Central memory CD8-positive, alpha-beta T cell (primary cell): ENCODE data around the gene FBXO27.

Source experiments
- ATAC-seq: fragments of 150-1000 bp; cut with Tn5 transposase; replicated peaks from 2 replicates; pipeline ENCODE4 v1.10.0; 2022; ENCODE audit warnings: mild to moderate bottlenecking, moderate FRiP score, moderate number of reproducible peaks; ENCODE audit not compliant: poor library complexity, severe bottlenecking; ENCODE audit errors: extremely low read depth
- DNase-seq, 2 donors: peaks; one replicate each; pipeline ENCODE4 v3.0.0; 2021; ENCODE audit warnings: low spot score in 2 of 2
- H3K27ac Mint-ChIP-seq: one replicate; pipeline ENCODE4 v1.8.0; 2022; ENCODE audit warnings: low read depth, mild to moderate bottlenecking, moderate library complexity, mixed read lengths
- H3K27me3 Mint-ChIP-seq: one replicate; pipeline ENCODE4 v1.8.0; 2022; ENCODE audit warnings: mixed read lengths
- H3K36me3 Mint-ChIP-seq: one replicate; pipeline ENCODE4 v1.8.0; 2022; ENCODE audit warnings: mild to moderate bottlenecking, moderate library complexity, mixed read lengths; ENCODE audit not compliant: insufficient read depth
- H3K4me1 Mint-ChIP-seq: one replicate; pipeline ENCODE4 v1.8.0; 2022; ENCODE audit warnings: mixed read lengths
- H3K4me3 Mint-ChIP-seq: one replicate; pipeline ENCODE4 v1.8.0; 2022; ENCODE audit warnings: mild to moderate bottlenecking, moderate library complexity, mixed read lengths
- H3K9me3 Mint-ChIP-seq: one replicate; pipeline ENCODE4 v1.8.0; 2022; ENCODE audit warnings: mixed read lengths

FBXO27 gene

GRCh38 chr19:39031368-39032062, 834 bp downstream of the FBXO27 start:
- peaks cover 1% of the 10 kb centered on the region for H3K36me3 Mint-ChIP-seq
- no peak overlapping the region for H3K27ac Mint-ChIP-seq

GRCh38 chr19:39030854-39031367, 1.4 kb downstream of the FBXO27 start:
- Mint-ChIP-seq H3K27ac (peak overlapping the region; percentile 38), H3K4me1 (peaks cover 6% of the 10 kb centered on the region), H3K36me3 (peaks cover 1% of the 10 kb centered on the region), H3K4me3 (peak overlapping the region; percentile 75), H3K27me3 (peaks cover 20% of the 10 kb centered on the region), H3K9me3 (no peaks in the 10 kb centered on the region)
- DNase-seq (no peak), ATAC-seq (no peak)

More at GRCh38 chr19:39031368-39032062, 834 bp downstream of the FBXO27 start:
- ATAC-seq (peak; percentile 79), DNase-seq (peak; percentile 21 to 55)
- H3K27me3 Mint-ChIP-seq, result peaks cover 13% of the 10 kb centered on the region
- peaks cover 6% of the 10 kb centered on the region for H3K4me1 Mint-ChIP-seq
- H3K9me3 Mint-ChIP-seq, result no peaks in the 10 kb centered on the region
- peak overlapping the region; percentile 75 for H3K4me3 Mint-ChIP-seq

GRCh38 chr19:39024875-39025641, 7.3 kb downstream of the FBXO27 start:
- DNase-seq, result no peak
- ATAC-seq, result no peak
- Mint-ChIP-seq H3K9me3 (no peaks in the 10 kb centered on the region), H3K36me3 (no peaks in the 10 kb centered on the region), H3K27me3 (peaks cover 31% of the 10 kb centered on the region), H3K4me3 (no peak overlapping the region), H3K4me1 (no peaks in the 10 kb centered on the region), H3K27ac (no peak overlapping the region)

GRCh38 chr19:39021063-39021462, 11.3 kb downstream of the FBXO27 start:
- H3K4me1 Mint-ChIP-seq, result no peaks in the 10 kb centered on the region
- H3K27me3 Mint-ChIP-seq, result peaks cover 26% of the 10 kb centered on the region
- H3K4me3 Mint-ChIP-seq, result no peak overlapping the region
- no peak for ATAC-seq
- no peak for DNase-seq
- no peaks in the 10 kb centered on the region for H3K36me3 Mint-ChIP-seq
- H3K9me3 Mint-ChIP-seq, result no peaks in the 10 kb centered on the region
- H3K27ac Mint-ChIP-seq, result no peak overlapping the region

- ATAC-seq, result no peak
- Mint-ChIP-seq H3K9me3 (no peaks in the 10 kb centered on the region), H3K27me3 (peaks cover 33% of the 10 kb centered on the region), H3K27ac (no peak overlapping the region), H3K36me3 (no peaks in the 10 kb centered on the region), H3K4me3 (no peak overlapping the region), H3K4me1 (no peaks in the 10 kb centered on the region)
- no peak for DNase-seq
Measured at GRCh38 chr19:39017646-39018045, 14.7 kb downstream of the FBXO27 start.

- Mint-ChIP-seq H3K27ac (no peak overlapping the region), H3K4me3 (no peak overlapping the region), H3K4me1 (no peaks in the 10 kb centered on the region), H3K27me3 (peaks cover 33% of the 10 kb centered on the region), H3K36me3 (no peaks in the 10 kb centered on the region), H3K9me3 (no peaks in the 10 kb centered on the region)
- no peak for ATAC-seq
- DNase-seq, result no peak
Measured at GRCh38 chr19:39017026-39017425, 15.3 kb downstream of the FBXO27 start.

GRCh38 chr19:39014037-39014436, 18.3 kb downstream of the FBXO27 start:
- ATAC-seq (no peak), DNase-seq (no peak)
- Mint-ChIP-seq H3K36me3 (no peaks in the 10 kb centered on the region), H3K9me3 (no peaks in the 10 kb centered on the region), H3K27ac (no peak overlapping the region), H3K27me3 (peaks cover 33% of the 10 kb centered on the region), H3K4me3 (no peak overlapping the region), H3K4me1 (no peaks in the 10 kb centered on the region)

- no peak overlapping the region for H3K4me3 Mint-ChIP-seq
- peaks cover 4% of the 10 kb centered on the region for H3K4me1 Mint-ChIP-seq
- ATAC-seq (no peak), DNase-seq (no peak)
- H3K9me3 Mint-ChIP-seq, result no peaks in the 10 kb centered on the region
- H3K36me3 Mint-ChIP-seq, result no peaks in the 10 kb centered on the region
- no peak overlapping the region for H3K27ac Mint-ChIP-seq
- H3K27me3 Mint-ChIP-seq, result peaks cover 35% of the 10 kb centered on the region
Measured at GRCh38 chr19:39009001-39009400, 23.3 kb downstream of the FBXO27 start.

GRCh38 chr19:39008137-39008536, 24.2 kb downstream of the FBXO27 start:
- ATAC-seq (no peak), DNase-seq (no peak)
- H3K4me3 Mint-ChIP-seq, result no peak overlapping the region
- H3K27ac Mint-ChIP-seq, result no peak overlapping the region
- H3K36me3 Mint-ChIP-seq, result no peaks in the 10 kb centered on the region
- H3K9me3 Mint-ChIP-seq, result no peaks in the 10 kb centered on the region
- H3K4me1 Mint-ChIP-seq, result peaks cover 4% of the 10 kb centered on the region
- H3K27me3 Mint-ChIP-seq, result peaks cover 41% of the 10 kb centered on the region

GRCh38 chr19:39007096-39007495, 25.3 kb downstream of the FBXO27 start:
- no peaks in the 10 kb centered on the region for H3K9me3 Mint-ChIP-seq
- peaks cover 4% of the 10 kb centered on the region for H3K4me1 Mint-ChIP-seq
- ATAC-seq, result no peak
- no peaks in the 10 kb centered on the region for H3K36me3 Mint-ChIP-seq
- H3K4me3 Mint-ChIP-seq, result no peak overlapping the region
- H3K27me3 Mint-ChIP-seq, result peaks cover 49% of the 10 kb centered on the region
- no peak overlapping the region for H3K27ac Mint-ChIP-seq
- no peak for DNase-seq

GRCh38 chr19:39004403-39004802, 27.9 kb downstream of the FBXO27 start:
- DNase-seq (no peak), ATAC-seq (no peak)
- no peak overlapping the region for H3K27ac Mint-ChIP-seq
- no peak overlapping the region for H3K4me3 Mint-ChIP-seq
- no peaks in the 10 kb centered on the region for H3K9me3 Mint-ChIP-seq
- H3K36me3 Mint-ChIP-seq, result no peaks in the 10 kb centered on the region
- H3K27me3 Mint-ChIP-seq, result peaks cover 60% of the 10 kb centered on the region
- peaks cover 4% of the 10 kb centered on the region for H3K4me1 Mint-ChIP-seq

- ATAC-seq (no peak), DNase-seq (no peak)
- Mint-ChIP-seq H3K4me1 (peaks cover 4% of the 10 kb centered on the region), H3K27ac (no peak overlapping the region), H3K9me3 (no peaks in the 10 kb centered on the region), H3K4me3 (no peak overlapping the region), H3K27me3 (peaks cover 67% of the 10 kb centered on the region), H3K36me3 (peaks cover 1% of the 10 kb centered on the region)
Measured at GRCh38 chr19:39003796-39004195, 28.6 kb downstream of the FBXO27 start.

GRCh38 chr19:39003188-39003587, 29.2 kb downstream of the FBXO27 start:
- no peaks in the 10 kb centered on the region for H3K9me3 Mint-ChIP-seq
- H3K36me3 Mint-ChIP-seq, result peaks cover 1% of the 10 kb centered on the region
- peaks cover 4% of the 10 kb centered on the region for H3K4me1 Mint-ChIP-seq
- H3K4me3 Mint-ChIP-seq, result no peak overlapping the region
- ATAC-seq, result no peak
- no peak for DNase-seq
- H3K27ac Mint-ChIP-seq, result no peak overlapping the region
- peaks cover 67% of the 10 kb centered on the region for H3K27me3 Mint-ChIP-seq
